RCC 7860 (cell line): ENCODE measurements around the gene RNF212.
A peak's percentile ranks its signal among the peaks of the same experiment; 100 is the strongest.
"Not testable (repeated sequence)": the region's sequence is repeated elsewhere in the genome, so short reads cannot be mapped to it uniquely, and the experiment has no call there.

Experiments used
- DNase-seq: peaks from one replicate; pipeline ENCODE4 v3.0.0-alpha.2; 2015; ENCODE audit warnings: low spot score
- FAIRE-seq: peaks from 2 replicates; lab custom pipeline; 2012; peaks lifted over from hg19 to GRCh38; lab: Jason Lieb, UNC

The RNF212 gene

GRCh38 chr4:1113311-1114009 is at the start of gene RNF212:
RNF212 (minus strand) TSS chr4:1113564; CDS start chr4:1113464, 100 bp downstream.
- no peak for FAIRE-seq
- no peak for DNase-seq

- no peak for FAIRE-seq
- DNase-seq, result no peak
Observed at GRCh38 chr4:1160351-1160750, 47.0 kb upstream of the RNF212 start.

GRCh38 chr4:1156069-1156468 is 42.7 kb upstream of the RNF212 start:
- FAIRE-seq (no peak), DNase-seq (no peak)

GRCh38 chr4:1155314-1155713 is 42.0 kb upstream of the RNF212 start:
- FAIRE-seq (no peak), DNase-seq (no peak)

- DNase-seq, result no peak
- FAIRE-seq, result no peak
Observed at GRCh38 chr4:1154523-1155182, 41.3 kb upstream of the RNF212 start.

- no peak for DNase-seq
- FAIRE-seq, result no peak
Observed at GRCh38 chr4:1154126-1154522, 40.8 kb upstream of the RNF212 start.

- DNase-seq (no peak), FAIRE-seq (no peak)
Observed at GRCh38 chr4:1153567-1154090, 40.3 kb upstream of the RNF212 start.

- DNase-seq, result no peak
- no peak for FAIRE-seq
Observed at GRCh38 chr4:1152290-1152689, 38.9 kb upstream of the RNF212 start.

- DNase-seq, result no peak
- FAIRE-seq, result no peak
Observed at GRCh38 chr4:1151541-1151940, 38.2 kb upstream of the RNF212 start.

- DNase-seq (no peak), FAIRE-seq (no peak)
Observed at GRCh38 chr4:1150875-1151274, 37.5 kb upstream of the RNF212 start.

- DNase-seq (no peak), FAIRE-seq (no peak)
Observed at GRCh38 chr4:1139860-1140259, 26.5 kb upstream of the RNF212 start.

GRCh38 chr4:1137850-1138249 is 24.5 kb upstream of the RNF212 start:
- DNase-seq (no peak), FAIRE-seq (no peak)

- FAIRE-seq (no peak), DNase-seq (no peak)
Observed at GRCh38 chr4:1137063-1137776, 23.9 kb upstream of the RNF212 start.

GRCh38 chr4:1136048-1136447 is 22.7 kb upstream of the RNF212 start:
- DNase-seq (no peak), FAIRE-seq (no peak)

- no peak for DNase-seq
- no peak for FAIRE-seq
Observed at GRCh38 chr4:1133033-1133432, 19.7 kb upstream of the RNF212 start.

GRCh38 chr4:1130316-1131186 is 17.2 kb upstream of the RNF212 start:
- peak; percentile 49 for DNase-seq
- FAIRE-seq, result peak; percentile 69

GRCh38 chr4:1126506-1126905 is 13.1 kb upstream of the RNF212 start:
- FAIRE-seq, result no peak
- no peak for DNase-seq

GRCh38 chr4:1125466-1125865 is 12.1 kb upstream of the RNF212 start:
- FAIRE-seq, DNase-seq: not testable (repeated sequence)

GRCh38 chr4:1124818-1125217 is 11.5 kb upstream of the RNF212 start:
- FAIRE-seq (no peak), DNase-seq (no peak)

- DNase-seq, result no peak
- no peak for FAIRE-seq
Observed at GRCh38 chr4:1122505-1122904, 9.1 kb upstream of the RNF212 start.

GRCh38 chr4:1116838-1117237 is 3.5 kb upstream of the RNF212 start:
- peak; percentile 11 for FAIRE-seq
- DNase-seq, result no peak
